GM18519 (cell line): ENCODE data around the gene GNMT.
"Not testable (repeated sequence)": the region's sequence is repeated elsewhere in the genome, so short reads cannot be mapped to it uniquely, and the experiment has no call there.

Source experiments
- ATAC-seq: cut with Tn5 transposase; IDR thresholded peaks from one replicate; pipeline ENCODE4 v1.9.1; 2021; ENCODE audit warnings: mild to moderate bottlenecking, moderate library complexity; ENCODE audit not compliant: unreplicated experiment, low FRiP score

GNMT gene

DNA sequence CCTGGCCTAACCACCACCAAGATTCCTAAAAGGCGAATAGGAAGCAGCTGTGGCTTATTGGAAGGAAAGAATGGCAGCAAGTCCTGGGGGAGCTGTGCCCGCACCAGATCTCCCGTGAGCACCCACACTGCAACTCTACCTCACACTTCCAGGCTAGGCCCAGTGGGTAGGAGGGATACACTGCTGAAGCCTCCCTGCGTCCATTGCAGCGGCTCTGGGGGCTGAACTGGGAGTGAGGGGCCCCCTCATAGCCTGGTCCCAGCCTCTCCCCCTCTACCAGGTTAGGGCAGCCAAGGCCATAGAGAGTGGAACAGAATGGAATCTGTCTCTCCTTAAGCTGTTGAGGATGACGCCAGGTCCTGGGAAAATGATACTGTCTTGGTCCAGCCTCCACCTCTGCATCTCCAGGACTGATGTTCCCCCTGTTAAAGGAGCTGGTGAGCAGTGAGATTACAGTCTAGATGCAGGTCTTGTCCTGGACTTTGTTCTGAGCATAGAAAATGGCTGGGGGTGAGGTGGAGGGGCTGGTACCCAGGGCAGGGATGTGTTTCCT, 20.0 kb upstream of the GNMT start:
- ATAC-seq, result no peak

DNA sequence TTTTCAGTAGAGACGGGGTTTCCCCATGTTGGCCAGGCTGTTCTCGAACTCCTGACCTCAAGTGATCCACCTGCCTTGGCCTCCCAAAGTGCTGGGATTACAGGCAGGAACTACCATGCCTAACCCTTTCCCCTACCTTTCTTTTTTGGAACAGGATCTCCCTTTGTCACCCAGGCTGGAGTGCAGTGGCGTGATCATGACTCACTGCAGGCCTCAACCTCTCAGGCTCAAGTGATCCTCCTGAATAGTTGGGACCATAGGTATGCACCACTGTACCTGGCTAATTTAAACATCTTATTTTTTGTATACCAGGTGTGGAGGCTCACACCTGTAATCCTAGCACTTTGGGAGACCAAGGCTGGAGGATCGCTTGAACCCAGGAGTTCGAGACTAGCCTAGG, 19.2 kb upstream of the GNMT start:
- ATAC-seq, result not testable (repeated sequence)

- ATAC-seq, result no peak
Measured at GRCh38 chr6:42942444-42942843, 18.1 kb upstream of the GNMT start.

DNA sequence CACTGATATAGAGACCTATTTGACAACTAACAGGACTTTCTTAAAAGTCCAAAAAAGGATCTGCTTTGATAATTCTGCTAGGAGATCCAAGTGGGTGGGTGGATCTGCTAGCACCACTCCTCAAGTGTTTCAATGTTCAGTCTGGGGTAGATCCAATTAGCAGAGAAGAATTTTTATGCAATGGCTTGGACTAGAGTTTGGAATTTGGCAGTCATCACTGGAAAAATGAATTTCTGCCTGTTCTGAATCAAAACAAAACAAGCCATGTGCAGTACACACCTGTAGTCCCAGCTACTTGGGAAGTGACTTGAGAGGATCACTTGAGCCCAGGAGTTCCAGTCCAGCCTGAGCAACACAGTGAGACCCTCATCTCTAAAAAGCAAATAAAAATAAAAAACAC, 12.6 kb upstream of the GNMT start:
- ATAC-seq, result no peak

- no peak for ATAC-seq
Measured at GRCh38 chr6:42952389-42952788, 8.2 kb upstream of the GNMT start.

DNA sequence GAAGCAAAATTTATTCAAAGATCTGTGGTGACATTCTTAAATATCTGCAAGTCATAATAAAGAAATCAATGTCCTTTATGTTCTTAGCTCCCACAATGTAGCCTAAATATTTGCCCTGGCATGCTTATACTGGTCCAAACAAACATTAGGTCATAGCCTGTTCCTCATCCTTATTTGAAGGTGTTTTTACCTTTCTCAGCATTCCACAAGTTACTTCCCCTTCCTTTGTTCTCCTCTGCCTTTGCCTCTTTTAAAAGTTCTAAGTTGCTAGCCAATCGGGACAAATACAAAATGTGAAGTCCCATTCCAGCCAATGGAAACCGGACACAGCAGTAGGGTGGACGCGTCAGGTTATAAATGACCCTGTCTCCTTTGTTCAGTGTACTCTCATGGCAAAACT, 6.1 kb upstream of the GNMT start:
- ATAC-seq, result not testable (repeated sequence)

DNA sequence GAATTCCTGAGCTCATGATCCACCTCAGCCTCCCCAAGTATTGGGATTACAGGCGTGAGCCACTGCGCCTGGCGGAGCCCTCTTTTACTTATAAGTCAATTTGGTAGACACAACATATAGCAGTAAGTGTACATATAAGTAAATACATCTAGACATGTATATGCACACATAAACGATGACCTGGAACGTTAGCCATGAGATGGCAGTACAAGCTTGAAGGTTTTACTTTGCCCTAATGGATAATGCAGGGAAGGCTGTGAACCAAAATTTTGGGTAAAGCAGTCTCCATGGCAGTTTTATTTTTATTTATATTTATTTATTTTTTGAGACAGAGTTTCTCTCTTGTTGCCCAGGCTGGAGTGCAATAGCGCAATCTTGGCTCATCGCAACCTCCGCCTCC, 2.4 kb upstream of the GNMT start:
- no peak for ATAC-seq

- no peak for ATAC-seq
Measured at GRCh38 chr6:42959917-42960242, 674 bp upstream of the GNMT start.

DNA sequence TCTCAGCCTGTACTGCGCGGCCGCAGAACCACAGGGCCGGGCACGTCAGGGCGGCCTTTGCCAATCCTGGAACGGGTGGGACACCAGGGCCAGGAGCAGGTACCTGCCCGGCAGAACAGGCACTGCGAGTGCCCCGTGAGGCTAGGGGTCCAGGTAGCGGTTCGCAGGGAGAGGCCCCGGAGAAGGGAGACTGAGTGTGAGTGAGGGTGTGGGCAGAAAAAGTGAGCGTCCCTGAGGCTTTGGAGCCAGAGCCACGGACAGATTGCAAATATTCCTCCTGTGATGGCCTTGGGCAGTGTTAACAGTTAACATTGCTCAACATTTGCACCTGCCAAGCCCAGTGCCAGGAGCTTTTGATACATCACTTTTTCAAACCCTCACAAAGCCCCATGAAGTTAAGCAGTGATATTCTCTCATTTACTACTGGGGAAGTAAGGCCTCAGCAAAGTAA, 491 bp downstream of the GNMT start:
- ATAC-seq, result no peak

DNA sequence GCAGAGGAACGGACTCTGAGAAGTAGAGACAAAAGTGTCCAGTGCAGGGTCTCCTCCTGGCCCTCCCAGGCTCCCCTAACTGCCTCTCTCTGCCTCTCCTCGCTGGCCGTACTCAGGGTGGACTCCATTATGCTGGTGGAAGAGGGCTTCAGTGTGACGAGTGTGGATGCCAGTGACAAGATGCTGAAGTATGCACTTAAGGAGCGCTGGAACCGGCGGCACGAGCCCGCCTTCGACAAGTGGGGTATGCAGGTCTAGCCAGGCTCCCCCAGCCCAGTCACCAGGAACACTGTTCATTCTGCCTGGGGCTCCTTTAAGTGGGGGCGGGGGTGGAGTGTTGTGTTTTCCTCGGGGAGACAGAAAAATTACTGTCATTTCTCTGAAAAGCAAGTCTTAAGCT, 1.5 kb downstream of the GNMT start:
- ATAC-seq, result no peak

DNA sequence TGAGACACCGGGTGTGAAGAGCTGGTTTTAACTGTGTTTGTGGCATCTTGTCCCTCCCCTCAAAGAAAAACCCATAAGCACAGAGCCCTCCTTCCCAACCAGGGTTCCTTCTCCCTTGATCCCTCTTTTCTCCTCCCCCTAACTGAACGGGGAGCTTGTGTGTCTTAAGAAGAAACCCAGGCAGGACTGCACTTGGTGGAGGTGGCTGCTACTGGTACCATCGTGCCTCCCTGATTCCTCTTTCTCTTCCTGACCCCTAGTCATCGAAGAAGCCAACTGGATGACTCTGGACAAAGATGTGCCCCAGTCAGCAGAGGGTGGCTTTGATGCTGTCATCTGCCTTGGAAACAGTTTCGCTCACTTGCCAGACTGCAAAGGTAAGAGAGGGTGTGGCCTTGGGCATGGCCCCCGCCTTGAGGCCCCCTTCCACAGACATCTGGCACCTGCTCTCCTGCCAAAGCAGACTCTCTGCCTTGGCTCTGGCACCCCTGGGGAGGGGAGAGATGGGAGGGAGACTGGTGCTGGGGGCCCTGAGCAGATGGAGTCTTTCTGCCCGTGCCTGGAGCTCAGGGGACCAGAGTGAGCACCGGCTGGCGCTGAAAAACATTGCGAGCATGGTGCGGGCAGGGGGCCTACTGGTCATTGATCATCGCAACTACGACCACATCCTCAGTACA, 2.1 kb downstream of the GNMT start:
- ATAC-seq, result no peak

GRCh38 chr6:42963179-42963854, 2.8 kb downstream of the GNMT start:
- ATAC-seq, result no peak

GRCh38 chr6:42963855-42964605, 3.5 kb downstream of the GNMT start:
- no peak for ATAC-seq

DNA sequence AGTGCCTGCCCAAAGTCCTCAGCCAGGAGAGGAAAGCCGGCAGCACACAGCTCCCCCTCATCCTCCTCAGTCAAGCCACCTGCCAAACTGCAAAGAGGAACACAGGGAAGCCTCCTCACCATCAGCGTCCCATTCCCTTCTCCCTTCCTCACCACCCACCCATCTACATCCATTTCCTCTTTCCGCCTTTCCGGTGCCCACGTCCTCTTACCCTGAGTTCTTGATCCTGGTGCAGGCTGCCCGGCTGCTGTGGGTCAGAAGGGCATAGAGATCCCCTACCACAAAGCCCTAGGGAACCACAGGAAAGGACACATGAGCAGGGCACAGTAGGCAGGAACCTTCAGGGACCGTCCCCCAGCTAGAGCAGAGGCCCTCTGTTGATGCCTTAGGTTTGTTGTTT, 6.0 kb downstream of the GNMT start:
- ATAC-seq, result no peak

DNA sequence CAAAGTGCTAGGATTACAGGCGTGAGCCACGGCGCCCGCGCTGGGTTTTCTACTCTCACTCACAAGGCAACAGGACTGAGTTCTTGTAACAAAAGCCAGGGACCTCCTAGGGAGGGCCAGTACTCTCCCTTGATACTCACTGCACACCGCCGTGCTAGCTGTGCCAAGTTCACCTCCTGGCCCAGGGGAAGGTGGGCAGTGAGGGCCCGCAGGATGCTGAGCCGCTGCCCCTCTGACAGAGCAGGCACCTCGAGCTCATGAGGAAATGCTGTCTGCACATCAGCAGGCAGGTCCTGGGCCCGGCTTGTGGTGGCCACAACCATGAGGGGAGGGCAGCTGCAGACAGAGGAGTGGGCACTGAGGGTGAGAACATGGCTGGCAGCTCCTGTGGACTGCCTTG, 6.7 kb downstream of the GNMT start:
- no peak for ATAC-seq

DNA sequence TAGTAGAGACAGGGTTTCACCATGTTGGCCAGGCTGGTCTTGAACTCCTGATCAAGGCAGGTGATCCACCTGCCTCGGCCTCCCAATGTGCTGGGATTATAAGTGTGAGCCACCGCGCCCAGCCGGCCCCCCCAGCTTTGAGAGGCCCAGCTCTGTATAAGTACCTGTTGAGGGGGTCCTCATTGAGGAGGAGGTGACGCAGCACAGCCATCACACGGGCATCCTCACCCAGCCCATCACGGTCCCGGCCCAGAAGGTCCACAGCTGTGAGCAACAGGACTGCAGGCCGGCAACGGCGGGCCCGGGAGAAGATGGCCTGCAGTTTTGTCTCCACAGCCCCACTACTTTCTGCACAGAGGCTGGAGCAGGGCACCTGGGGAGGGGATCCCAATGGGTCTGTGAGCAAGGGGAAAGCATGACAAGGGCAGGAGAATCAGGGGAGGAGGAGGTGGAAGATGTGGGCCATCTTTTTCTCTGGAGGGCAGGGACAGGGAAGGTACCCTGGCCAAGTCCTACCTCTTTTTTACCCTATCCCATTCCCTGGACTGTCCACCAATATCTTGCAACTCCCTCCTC, 7.7 kb downstream of the GNMT start:
- no peak for ATAC-seq

DNA sequence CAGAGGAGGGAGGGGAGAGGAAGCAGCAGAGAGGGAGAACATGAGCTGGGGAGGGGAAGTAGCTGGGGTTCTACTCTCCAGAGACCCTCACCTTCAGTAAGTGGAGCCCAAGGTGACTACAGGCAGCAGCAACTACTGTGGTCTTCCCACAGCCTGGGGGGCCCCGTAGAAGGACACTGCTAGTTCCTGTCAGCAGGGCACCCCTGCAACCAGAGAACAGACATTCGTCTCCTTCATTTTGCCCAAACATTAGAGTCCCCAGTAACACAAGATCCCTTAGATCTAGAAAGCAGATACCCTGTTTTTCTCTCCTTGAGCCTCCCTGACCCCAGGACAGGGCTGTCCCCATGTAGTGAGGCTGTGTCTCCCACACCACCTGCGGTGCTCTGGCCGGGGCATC, 8.2 kb downstream of the GNMT start:
- ATAC-seq, result no peak

DNA sequence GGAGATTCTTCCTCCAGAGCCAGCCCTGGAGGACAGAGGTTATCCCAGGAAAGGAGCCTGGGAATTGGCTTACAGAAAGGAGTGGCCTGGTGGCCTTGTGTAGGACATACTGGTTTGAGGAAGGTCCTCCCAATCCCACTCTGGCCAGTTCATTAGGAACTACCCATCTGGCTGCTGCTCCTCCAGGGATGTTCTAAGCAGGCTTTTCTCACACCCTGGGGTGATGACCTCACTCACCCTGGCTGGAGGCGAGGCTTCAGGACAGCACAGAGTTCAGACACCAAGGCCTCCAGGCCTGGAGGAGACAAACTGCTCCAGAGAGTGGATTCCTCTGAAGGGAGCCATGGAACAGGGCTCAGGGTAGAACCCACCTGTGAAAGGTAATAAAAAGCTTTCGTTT, 8.9 kb downstream of the GNMT start:
- no peak for ATAC-seq

- no peak for ATAC-seq
Measured at GRCh38 chr6:42969934-42970333, 9.4 kb downstream of the GNMT start.

DNA sequence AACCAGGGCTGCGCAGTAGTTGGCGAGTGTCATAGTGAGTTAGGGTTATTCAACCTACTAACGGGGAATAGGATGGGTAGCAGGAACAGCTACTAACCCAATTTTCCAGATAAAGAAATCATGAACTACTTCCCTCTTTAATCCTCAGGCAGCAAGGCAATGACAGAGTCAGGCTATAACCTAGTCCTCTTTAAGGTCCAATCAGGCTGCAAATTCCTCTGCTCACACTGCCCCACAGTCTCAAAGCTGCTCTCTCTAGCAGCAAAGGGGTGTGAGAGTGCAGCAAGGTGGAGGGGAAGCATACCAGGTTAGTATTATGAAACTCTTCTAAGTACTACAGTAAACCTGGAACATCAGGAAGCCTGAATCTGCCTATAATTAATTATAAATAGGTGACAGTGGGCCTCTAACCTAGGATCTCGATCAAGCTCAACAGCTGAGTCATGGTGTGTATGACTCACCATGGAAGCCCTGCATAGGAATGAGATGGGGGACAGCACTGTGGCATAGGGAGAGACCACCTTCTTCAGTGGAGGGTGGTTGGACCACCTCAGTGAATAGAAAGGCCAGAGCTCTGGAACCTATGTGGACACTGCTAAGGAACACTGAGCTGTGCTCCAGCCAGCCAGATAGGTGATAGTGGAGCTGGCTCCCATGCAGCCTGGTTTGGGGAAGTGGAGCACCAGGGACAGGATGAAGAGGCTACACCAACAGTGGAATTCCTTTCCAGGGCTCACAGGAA, 10.5 kb downstream of the GNMT start:
- ATAC-seq, result no peak
